Right ventricle myocardium superior (tissue), 1 donor: ENCODE results near the gene STK24. TPM values are rescaled to one million over a fixed set of nuclear protein-coding genes. Genes with fewer than 3 reads are reported as not detected.
A peak's percentile ranks its signal among the peaks of the same experiment; 100 is the strongest.
"Not testable (repeated sequence)": the region's sequence is repeated elsewhere in the genome, so short reads cannot be mapped to it uniquely, and the experiment has no call there.

Source experiments
- ATAC-seq: fragments of 200-7000 bp; cut with Tn5 transposase; one replicate; pipeline ENCODE4 v1.9.1; 2020; ENCODE audit warnings: mild to moderate bottlenecking; ENCODE audit not compliant: poor library complexity
- DNase-seq: peaks from one replicate; pipeline ENCODE4 v3.0.0-alpha.2; 2020
- intact Hi-C: fragments of 100-400 bp; cut with DNase I; formaldehyde crosslinking; loops from one replicate; pipeline ENCODE4 v1.11.2; 2022
- total RNA-seq: library from RNA; stranded (reverse); fragmentation: NEBNext Ultra II Directional; extraction: Animal tissue kit (Norgen Biotek cat#: 25700); gene quantifications from one replicate; pipeline ENCODE4 v1.2.1, GENCODE V29; 2021
- donor health status: DM: no; HTN: yes; CAD: no; lungs with severe emphysema.

Gene STK24
- total RNA-seq, 1 donor from 2014 or later = 56.1 TPM

GRCh38 chr13:98415326-98416070 is 161.4 kb downstream of the STK24 start:
- DNase-seq (no peak), ATAC-seq (no peak)
- intact Hi-C loops = no loop called here

GRCh38 chr13:98413796-98414195 is 163.1 kb downstream of the STK24 start:
- ATAC-seq (no peak), DNase-seq (no peak)
- intact Hi-C loops = no loop called here

- intact Hi-C loops, DNase-seq, ATAC-seq: not testable (repeated sequence)
Measured at GRCh38 chr13:98413278-98413677, 163.6 kb downstream of the STK24 start.

GRCh38 chr13:98411617-98412265 is 165.2 kb downstream of the STK24 start:
- intact Hi-C loops = no loop called here
- DNase-seq = peak; percentile 73
- peak; percentile 68 for ATAC-seq

GRCh38 chr13:98411013-98411412 is 165.9 kb downstream of the STK24 start:
- ATAC-seq (no peak), DNase-seq (no peak)
- intact Hi-C loops = no loop called here

- DNase-seq = no peak
- intact Hi-C loops = no loop called here
- ATAC-seq = no peak
Measured at GRCh38 chr13:98410612-98411011, 166.3 kb downstream of the STK24 start.

GRCh38 chr13:98409281-98409680 is 167.6 kb downstream of the STK24 start:
- ATAC-seq = no peak
- no peak for DNase-seq
- intact Hi-C loops = no loop called here

GRCh38 chr13:98407575-98407974 is 169.3 kb downstream of the STK24 start:
- no peak for DNase-seq
- no peak for ATAC-seq
- intact Hi-C loops = no loop called here

GRCh38 chr13:98406971-98407370 is 169.9 kb downstream of the STK24 start:
- intact Hi-C loops = no loop called here
- no peak for DNase-seq
- no peak for ATAC-seq

GRCh38 chr13:98406427-98406826 is 170.5 kb downstream of the STK24 start:
- no peak for DNase-seq
- intact Hi-C loops = no loop called here

GRCh38 chr13:98405690-98406344 is 171.1 kb downstream of the STK24 start:
- no peak for ATAC-seq
- intact Hi-C loops = no loop called here
- no peak for DNase-seq

More at GRCh38 chr13:98406427-98406826, 170.5 kb downstream of the STK24 start:
- no peak for ATAC-seq

- ATAC-seq (peak; percentile 67), DNase-seq (no peak)
- intact Hi-C loops = no loop called here
Measured at GRCh38 chr13:98405107-98405571, 171.8 kb downstream of the STK24 start.

- ATAC-seq = no peak
- intact Hi-C loops = no loop called here
- DNase-seq = no peak
Measured at GRCh38 chr13:98403076-98403475, 173.8 kb downstream of the STK24 start.

GRCh38 chr13:98401934-98402333 is 175.0 kb downstream of the STK24 start:
- no peak for ATAC-seq
- intact Hi-C loops = no loop called here
- DNase-seq = no peak

- no peak for ATAC-seq
- intact Hi-C loops = loop anchor here (5.0 kb wide), 1 partner anchor 542 kb away; no protein-coding TSS in a partner anchor
- no peak for DNase-seq
Measured at GRCh38 chr13:98399756-98400155, 177.2 kb downstream of the STK24 start.

- no peak for ATAC-seq
- intact Hi-C loops = loop anchor here (5.0 kb wide), 1 partner anchor 541 kb away; no protein-coding TSS in a partner anchor
- no peak for DNase-seq
Measured at GRCh38 chr13:98398581-98398980, 178.3 kb downstream of the STK24 start.

- no peak for DNase-seq
- intact Hi-C loops = loop anchor here (5.0 kb wide), 1 partner anchor 541 kb away; no protein-coding TSS in a partner anchor
- no peak for ATAC-seq
Measured at GRCh38 chr13:98397861-98398260, 179.0 kb downstream of the STK24 start.

- intact Hi-C loops = loop anchor here (5.0 kb wide), 1 partner anchor 540 kb away; no protein-coding TSS in a partner anchor
- DNase-seq (no peak), ATAC-seq (no peak)
Measured at GRCh38 chr13:98397221-98397620, 179.7 kb downstream of the STK24 start.

- intact Hi-C loops = loop anchor here (5.0 kb wide), 1 partner anchor 539 kb away; no protein-coding TSS in a partner anchor
- ATAC-seq (no peak), DNase-seq (no peak)
Measured at GRCh38 chr13:98396071-98396710, 180.7 kb downstream of the STK24 start.
